Fibroblast of the aortic adventitia (primary cell): ENCODE data around the gene ENAH. TPM values are rescaled to one million over a fixed set of nuclear protein-coding genes. Genes with fewer than 3 reads are reported as not detected.

Source experiments
- DNase-seq: peaks from one replicate; pipeline ENCODE4 v3.0.0-alpha.2; 2010; ENCODE audit warnings: low read depth
- H3K4me3 ChIP-seq: 2 replicates; pipeline ENCODE4 v1.5.1; 2011; ENCODE audit warnings: low read depth, mild to moderate bottlenecking, control low read depth, low read length, moderate library complexity
- CTCF ChIP-seq: IDR thresholded peaks from 2 replicates; pipeline ENCODE4 v1.5.1; 2011; ENCODE audit warnings: mild to moderate bottlenecking, low read length, control low read depth, inconsistent platforms; ENCODE audit not compliant: insufficient read depth
- total RNA-seq: library from RNA; depleted of rRNA; stranded (reverse); fragments of >200 nt; gene quantifications from 2 replicates; pipeline ENCODE4 v1.2.3, GENCODE V29; 2012; ENCODE audit warnings: low replicate concordance

ENAH gene
- total RNA-seq, 1 donor: 148 TPM

DNA sequence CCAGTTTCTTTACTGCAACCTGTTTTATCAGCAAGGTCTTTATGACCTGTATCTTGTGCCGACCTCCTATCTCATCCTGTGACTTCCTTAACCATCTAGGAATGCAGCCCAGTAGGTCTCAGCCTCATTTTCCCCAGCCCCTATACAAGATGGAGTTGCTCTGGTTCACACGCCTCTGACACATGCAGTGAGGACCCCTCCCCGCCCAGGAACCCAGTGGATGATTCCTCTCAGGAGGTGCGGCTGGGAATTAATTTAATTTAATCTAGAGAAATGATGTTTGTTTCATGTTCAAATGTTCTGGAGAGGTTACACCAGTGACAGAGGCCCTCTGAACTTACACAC is 186.1 kb downstream of the ENAH start:
- H3K4me3 ChIP-seq: no peak overlapping the region
- TF ChIP-seq CTCF: no peak
- no peak for DNase-seq

GRCh38 chr1:225465793-225466517 is 187.0 kb downstream of the ENAH start:
- H3K4me3 ChIP-seq: no peak overlapping the region
- DNase-seq: no peak
- no peak for TF ChIP-seq CTCF

- DNase-seq: no peak
- no peak for TF ChIP-seq CTCF
- H3K4me3 ChIP-seq: no peak overlapping the region
Measured at GRCh38 chr1:225464851-225465792, 187.8 kb downstream of the ENAH start.

DNA sequence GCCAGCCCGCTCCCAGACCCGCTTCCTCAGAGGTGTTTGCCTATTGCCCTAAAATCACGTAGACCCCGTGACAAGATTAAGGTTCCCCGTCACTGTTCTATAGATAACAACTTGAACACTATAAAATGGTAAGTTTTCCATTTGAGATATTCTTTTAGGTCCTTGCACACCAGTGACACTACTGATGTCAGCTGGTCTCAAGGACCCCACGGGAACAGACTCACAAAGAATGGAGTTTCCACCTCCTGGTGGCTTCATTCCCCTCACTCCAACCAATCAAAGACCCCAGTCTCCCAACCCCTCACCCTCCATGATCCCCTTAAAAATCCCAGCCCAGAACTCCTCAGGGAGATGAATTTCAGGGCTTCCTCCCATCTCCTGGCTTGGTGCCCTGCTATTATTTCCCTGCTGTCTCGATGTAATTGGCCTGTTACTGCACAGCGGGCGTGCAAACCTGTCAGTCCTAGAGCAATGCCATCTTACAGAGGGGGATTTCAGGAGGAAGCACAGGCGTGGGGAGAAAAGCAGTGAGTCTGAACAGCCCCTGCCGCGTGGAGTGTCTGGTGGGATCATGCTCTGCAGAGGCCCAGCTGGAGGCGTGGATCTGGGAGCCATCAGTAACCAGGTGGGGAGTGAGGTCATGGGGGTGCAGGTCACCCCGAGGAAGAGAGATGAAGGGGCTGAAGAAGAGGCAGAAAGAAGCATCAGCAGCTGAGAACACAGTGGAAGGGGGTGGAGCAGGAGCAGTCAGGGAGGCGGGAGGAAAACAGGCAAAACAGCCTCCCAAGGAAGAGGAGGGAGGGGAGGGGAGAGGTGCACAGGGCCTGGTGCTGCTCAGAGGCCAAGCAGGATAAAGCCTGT is 190.0 kb downstream of the ENAH start:
- no peak overlapping the region for H3K4me3 ChIP-seq
- DNase-seq: no peak
- TF ChIP-seq CTCF: no peak

GRCh38 chr1:225462429-225462713 is 190.6 kb downstream of the ENAH start:
- no peak overlapping the region for H3K4me3 ChIP-seq
- DNase-seq: no peak
- no peak for TF ChIP-seq CTCF

DNA sequence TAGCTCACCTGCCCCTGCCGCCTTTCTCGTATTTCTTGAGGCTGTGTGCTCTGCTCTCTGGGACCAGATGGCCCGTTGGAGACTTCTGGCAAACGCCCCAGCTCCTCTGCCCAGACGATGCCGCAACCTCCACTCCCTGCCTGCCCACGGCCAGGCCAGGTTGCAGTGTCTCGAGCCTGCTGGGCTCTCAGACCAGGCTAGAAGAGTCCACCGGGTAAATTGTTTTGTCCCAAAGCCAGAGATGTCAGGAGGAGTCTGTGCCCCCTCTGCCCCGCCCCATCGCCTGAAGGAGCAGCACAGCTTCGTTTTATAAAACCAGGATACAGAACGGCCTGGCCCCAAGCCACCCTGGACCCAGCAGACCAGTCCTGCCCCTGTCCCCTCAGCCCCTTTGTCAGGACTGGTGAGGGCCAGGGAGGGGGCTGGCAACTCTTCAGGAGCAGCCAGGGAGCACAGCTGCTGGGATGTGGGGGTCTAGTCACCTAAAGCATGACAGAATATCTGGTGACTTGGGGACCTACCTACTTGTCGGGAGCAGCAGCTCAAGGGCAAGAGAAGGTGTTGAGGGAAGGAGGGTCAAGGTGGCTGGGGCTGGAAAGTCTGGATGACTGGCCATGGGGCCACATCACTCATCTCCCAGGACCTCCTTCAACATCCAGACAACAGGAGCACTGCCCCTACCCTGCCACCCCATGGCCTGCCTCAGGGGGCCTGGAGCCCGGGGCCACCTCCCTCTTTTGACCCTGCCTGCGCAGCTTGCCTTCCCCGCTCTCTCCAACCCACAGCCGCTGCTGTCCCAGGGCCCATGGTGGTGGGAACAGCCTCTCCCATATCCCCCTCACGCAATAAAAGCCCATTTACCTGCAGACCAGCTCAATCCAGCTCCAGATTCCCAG is 191.1 kb downstream of the ENAH start:
- no peak for DNase-seq
- H3K4me3 ChIP-seq: no peak overlapping the region
- no peak for TF ChIP-seq CTCF
